HCT116 (cell line): Measurements from ENCODE around the gene PTTG1IP.

Source experiments
- CTCF ChIP-seq, 3 experiments: fragments of 200-600 bp in 1 of 3; sonication (generic) in 1 of 3; IDR thresholded peaks in 2 of 3; conservative IDR thresholded peaks in 1 of 3; 2 replicates each; pipeline ENCODE4 v1.5.1; 2012 to 2017; ENCODE audit warnings: low read depth in 2 of 3, low read length in 2 of 3, antibody characterized with exemption in 1 of 3, borderline replicate concordance in 1 of 3, control low read depth in 1 of 3, mild to moderate bottlenecking in 1 of 3, mixed read lengths in 1 of 3, mixed run types in 1 of 3, moderate library complexity in 1 of 3; ENCODE audit not compliant: insufficient read depth in 1 of 3
- EZH2 ChIP-seq: fragments of 200-600 bp; sonication (generic); IDR thresholded peaks from 2 replicates; pipeline ENCODE4 v1.6.1; 2017; ENCODE audit warnings: antibody characterized with exemption, mixed run types
- EZH2phosphoT487 ChIP-seq: fragments of 200-600 bp; IDR thresholded peaks from 2 replicates; pipeline ENCODE4 v1.6.1; 2018; ENCODE audit warnings: antibody characterized with exemption, borderline replicate concordance
- POLR2A ChIP-seq: IDR thresholded peaks from 2 replicates; pipeline ENCODE4 v1.7.0; 2011; ENCODE audit warnings: borderline replicate concordance; ENCODE audit not compliant: insufficient read depth, insufficient read length; ENCODE audit errors: extremely low read depth
- RAD21 ChIP-seq: IDR thresholded peaks from 2 replicates; pipeline ENCODE4 v1.6.1; 2012; ENCODE audit warnings: low read depth, mild to moderate bottlenecking
- REST ChIP-seq: IDR thresholded peaks from 2 replicates; pipeline ENCODE4 v1.6.1; 2012; ENCODE audit warnings: low read depth
- SP1 ChIP-seq: IDR thresholded peaks from 2 replicates; pipeline ENCODE4 v1.6.1; 2012; ENCODE audit warnings: low read depth
- YY1 ChIP-seq: IDR thresholded peaks from 2 replicates; pipeline ENCODE4 v1.6.1; 2011; ENCODE audit warnings: low read length, low read depth, moderate library complexity, mild to moderate bottlenecking; ENCODE audit not compliant: insufficient replicate concordance; ENCODE audit errors: extremely low read depth
- TF ChIP-seq, protein P1 (sequence below): IDR thresholded peaks from 2 replicates; pipeline ENCODE4 v1.6.1; 2012

- TF ChIP-seq EZH2 (no peak), CTCF (IDR thresholded peaks at IDR 0.05 in 2 of 3, conservative IDR thresholded peaks at IDR 0.05 in 1 of 3; ENCODE audit: borderline replicate concordance in 1 of 3, insufficient read depth in 1 of 3, low read depth in 2 of 3, low read length in 2 of 3) (no peak), REST (no peak), RAD21 (no peak), SP1 (no peak), EZH2phosphoT487 (no peak), YY1 (no peak), POLR2A (no peak)
- TF ChIP-seq, protein P1, sequence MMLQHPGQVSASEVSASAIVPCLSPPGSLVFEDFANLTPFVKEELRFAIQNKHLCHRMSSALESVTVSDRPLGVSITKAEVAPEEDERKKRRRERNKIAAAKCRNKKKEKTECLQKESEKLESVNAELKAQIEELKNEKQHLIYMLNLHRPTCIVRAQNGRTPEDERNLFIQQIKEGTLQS = no peak
Measured at GRCh38 chr21:44837537-44837936, 36.0 kb downstream of the PTTG1IP start.
